Endothelial cell (in vitro differentiated cells): Measurements from ENCODE around the gene DAPK1. TPM values are rescaled to one million over a fixed set of nuclear protein-coding genes. Genes with fewer than 3 reads are reported as not detected.

Experiments used
- DNase-seq: peaks from one replicate; pipeline ENCODE4 v3.0.0; 2021; ENCODE audit warnings: low spot score
- H3K27ac Mint-ChIP-seq: one replicate; pipeline ENCODE4 v1.8.0; 2021; ENCODE audit warnings: mixed read lengths, inconsistent platforms; ENCODE audit not compliant: unreplicated experiment
- H3K27me3 Mint-ChIP-seq: one replicate; pipeline ENCODE4 v1.8.0; 2021; ENCODE audit warnings: mild to moderate bottlenecking, moderate library complexity, mixed read lengths, inconsistent platforms; ENCODE audit not compliant: unreplicated experiment
- H3K36me3 Mint-ChIP-seq: one replicate; pipeline ENCODE4 v1.8.0; 2021; ENCODE audit warnings: mild to moderate bottlenecking, low read depth, mixed read lengths, inconsistent platforms; ENCODE audit not compliant: unreplicated experiment
- H3K4me1 Mint-ChIP-seq: one replicate; pipeline ENCODE4 v1.8.0; 2021; ENCODE audit warnings: mild to moderate bottlenecking, mixed read lengths, inconsistent platforms; ENCODE audit not compliant: unreplicated experiment
- H3K4me3 Mint-ChIP-seq: one replicate; pipeline ENCODE4 v1.8.0; 2021; ENCODE audit warnings: mild to moderate bottlenecking, mixed read lengths, inconsistent platforms; ENCODE audit not compliant: unreplicated experiment
- H3K9me3 Mint-ChIP-seq: one replicate; pipeline ENCODE4 v1.8.0; 2021; ENCODE audit warnings: mixed read lengths, inconsistent platforms; ENCODE audit not compliant: unreplicated experiment
- CTCF ChIP-seq: fragments of 200-600 bp; sonication (generic); IDR thresholded peaks from one replicate; pipeline ENCODE4 v1.5.0; 2021; ENCODE audit warnings: antibody characterized with exemption; ENCODE audit not compliant: unreplicated experiment
- total RNA-seq: library from RNA; stranded (reverse); fragmentation: NEBNext Ultra II Directional; extraction: Animal tissue kit (Norgen Biotek cat#: 25700); gene quantifications from one replicate; pipeline ENCODE4 v1.2.1, GENCODE V29; 2021; ENCODE audit not compliant: unreplicated experiment

Gene DAPK1
- total RNA-seq, 1 donor from 2014 or later: 36.8 TPM

- no peak overlapping the region for H3K4me3 Mint-ChIP-seq
These were observed 196.6 kb downstream of the DAPK1 start for GRCh38 chr9:87694236-87694755.

GRCh38 chr9:87695523-87695922 lies 197.9 kb downstream of the DAPK1 start:
- H3K27ac Mint-ChIP-seq: no peak overlapping the region

More at GRCh38 chr9:87694236-87694755, 196.6 kb downstream of the DAPK1 start:
- DNase-seq: no peak
- peaks cover 6% of the 10 kb centered on the region for H3K4me1 Mint-ChIP-seq
- no peak overlapping the region for H3K27ac Mint-ChIP-seq
- H3K27me3 Mint-ChIP-seq: peaks cover 4% of the 10 kb centered on the region
- no peaks in the 10 kb centered on the region for H3K9me3 Mint-ChIP-seq
- TF ChIP-seq CTCF: no peak
- peaks cover 10% of the 10 kb centered on the region for H3K36me3 Mint-ChIP-seq

GRCh38 chr9:87696641-87697040 lies 199.0 kb downstream of the DAPK1 start:
- H3K9me3 Mint-ChIP-seq: no peaks in the 10 kb centered on the region
- peaks cover 4% of the 10 kb centered on the region for H3K27me3 Mint-ChIP-seq
- H3K4me3 Mint-ChIP-seq: no peak overlapping the region
- no peak for TF ChIP-seq CTCF
- no peak overlapping the region for H3K27ac Mint-ChIP-seq
- peaks cover 10% of the 10 kb centered on the region for H3K36me3 Mint-ChIP-seq
- no peak for DNase-seq
- peaks cover 10% of the 10 kb centered on the region for H3K4me1 Mint-ChIP-seq

More at GRCh38 chr9:87695523-87695922, 197.9 kb downstream of the DAPK1 start:
- no peak for TF ChIP-seq CTCF
- no peaks in the 10 kb centered on the region for H3K9me3 Mint-ChIP-seq
- peaks cover 4% of the 10 kb centered on the region for H3K27me3 Mint-ChIP-seq
- DNase-seq: no peak
- H3K4me1 Mint-ChIP-seq: peaks cover 10% of the 10 kb centered on the region
- peaks cover 10% of the 10 kb centered on the region for H3K36me3 Mint-ChIP-seq
- H3K4me3 Mint-ChIP-seq: no peak overlapping the region

GRCh38 chr9:87698069-87698809 lies 200.6 kb downstream of the DAPK1 start:
- H3K4me3 Mint-ChIP-seq: no peak overlapping the region
- DNase-seq: no peak
- no peak for TF ChIP-seq CTCF
- peaks cover 4% of the 10 kb centered on the region for H3K27me3 Mint-ChIP-seq
- peaks cover 10% of the 10 kb centered on the region for H3K36me3 Mint-ChIP-seq
- peaks cover 10% of the 10 kb centered on the region for H3K4me1 Mint-ChIP-seq
- no peaks in the 10 kb centered on the region for H3K9me3 Mint-ChIP-seq
- no peak overlapping the region for H3K27ac Mint-ChIP-seq

GRCh38 chr9:87699835-87700234 lies 202.2 kb downstream of the DAPK1 start:
- no peaks in the 10 kb centered on the region for H3K9me3 Mint-ChIP-seq
- H3K4me3 Mint-ChIP-seq: no peak overlapping the region
- no peaks in the 10 kb centered on the region for H3K27me3 Mint-ChIP-seq
- H3K27ac Mint-ChIP-seq: no peak overlapping the region
- no peak for DNase-seq
- H3K4me1 Mint-ChIP-seq: peaks cover 10% of the 10 kb centered on the region
- no peak for TF ChIP-seq CTCF
- peaks cover 14% of the 10 kb centered on the region for H3K36me3 Mint-ChIP-seq
